HepG2 (cell line): ENCODE results near the gene PYCARD. TPM values are rescaled to one million over a fixed set of nuclear protein-coding genes. Genes with fewer than 3 reads are reported as not detected.

Experiments
- CC2D1A ChIP-seq: sonication (generic); formaldehyde crosslinking; IDR thresholded peaks from 2 replicates; pipeline ENCODE4 v1.8.1; 2023; ENCODE audit warnings: mild to moderate bottlenecking, missing genetic modification reagents
- HDAC6 ChIP-seq: fragments of 200-600 bp; sonication (generic); IDR thresholded peaks from 2 replicates; pipeline ENCODE4 v1.7.0; 2017; ENCODE audit warnings: mild to moderate bottlenecking, antibody characterized with exemption, low read length, low read depth
- HMGXB3 ChIP-seq: sonication (generic); formaldehyde crosslinking; IDR thresholded peaks from 2 replicates; pipeline ENCODE4 v1.4.0; 2020; ENCODE audit warnings: missing genetic modification reagents, borderline replicate concordance
- IRF2 ChIP-seq: IDR thresholded peaks from 2 replicates; pipeline ENCODE4 v1.6.1; 2018; ENCODE audit warnings: missing genetic modification reagents, missing compliant biosample characterization
- JUNB ChIP-seq: sonication (generic); formaldehyde crosslinking; IDR thresholded peaks from 2 replicates; pipeline ENCODE4 v1.8.0; 2022; ENCODE audit warnings: missing genetic modification reagents, mild to moderate bottlenecking, borderline replicate concordance
- KLF6 ChIP-seq: IDR thresholded peaks from 2 replicates; pipeline ENCODE4 v1.8.0; 2016; ENCODE audit warnings: missing biosample characterization, missing genetic modification reagents
- SOX5 ChIP-seq: IDR thresholded peaks from 2 replicates; pipeline ENCODE4 v1.6.1; 2016; ENCODE audit warnings: borderline replicate concordance
- SP4 ChIP-seq: sonication (generic); formaldehyde crosslinking; IDR thresholded peaks from 2 replicates; pipeline ENCODE4 v1.8.1; 2023; ENCODE audit warnings: mild to moderate bottlenecking, missing genetic modification reagents
- SRF ChIP-seq: IDR thresholded peaks from 2 replicates; pipeline ENCODE4 v1.6.1; 2011; ENCODE audit warnings: mild to moderate bottlenecking, low read depth, low read length, moderate library complexity
- ZHX1 ChIP-seq: sonication (generic); formaldehyde crosslinking; IDR thresholded peaks from 2 replicates; pipeline ENCODE4 v1.8.1; 2022; ENCODE audit warnings: low read depth, mild to moderate bottlenecking, missing genetic modification reagents
- ZNF256 ChIP-seq: sonication (generic); formaldehyde crosslinking; conservative IDR thresholded peaks from 2 replicates; pipeline ENCODE4 v1.4.0; 2020; ENCODE audit warnings: missing genetic modification reagents
- ZNF510 ChIP-seq: sonication (generic); formaldehyde crosslinking; IDR thresholded peaks from 2 replicates; pipeline ENCODE4 v1.4.0; 2020; ENCODE audit warnings: low read depth, mild to moderate bottlenecking, missing genetic modification reagents
- ZNF709 ChIP-seq: sonication (generic); formaldehyde crosslinking; IDR thresholded peaks from 2 replicates; pipeline ENCODE4 v1.5.0; 2020; ENCODE audit warnings: mild to moderate bottlenecking, missing genetic modification reagents
- polyA plus RNA-seq, 8 experiments: library from polyadenylated mRNA; depleted of rRNA in 3 of 8; stranded (reverse) in 7 of 8; unstranded in 1 of 8; fragments of >200 nt; fragmentation: Illumina TruSeq in 4 of 8; extraction: Trizol in 4 of 8; gene quantifications; 2 replicates each; pipeline versions ENCODE4 v1.2.1 to v1.2.3, GENCODE V29; 2011 to 2016; ENCODE audit warnings: low read depth in 4 of 8, missing spikeins in 1 of 8, mixed read lengths in 1 of 8; ENCODE audit not compliant: insufficient read depth in 1 of 8
- total RNA-seq, 5 experiments: library from RNA; depleted of rRNA; stranded (reverse); fragments of >200 nt; fragmentation: Illumina TruSeq; extraction: Trizol; gene quantifications; 2 replicates each; pipeline ENCODE4 v1.2.3, GENCODE V29; 2016; ENCODE audit warnings: low read depth in 1 of 5
- TF ChIP-seq, protein P1 (sequence below): sonication (generic); formaldehyde crosslinking; IDR thresholded peaks from 2 replicates; pipeline ENCODE4 v1.4.0; 2020; ENCODE audit warnings: missing genetic modification reagents, borderline replicate concordance
- TF ChIP-seq, protein P2 (sequence below): sonication (generic); formaldehyde crosslinking; IDR thresholded peaks from 2 replicates; pipeline ENCODE4 v1.4.0; 2020; ENCODE audit warnings: missing genetic modification reagents, borderline replicate concordance
- TF ChIP-seq, protein P3 (sequence below): IDR thresholded peaks from 2 replicates; pipeline ENCODE4 v1.6.1; 2012; ENCODE audit warnings: low read length, improper control_type of control experiment

The PYCARD gene
- total and polyA plus RNA-seq, 2 of the 13 experiments (the other 11 are each of a cell fraction or from before 2014, with no cell fraction given) = 4.8 to 9.2 TPM

DNA sequence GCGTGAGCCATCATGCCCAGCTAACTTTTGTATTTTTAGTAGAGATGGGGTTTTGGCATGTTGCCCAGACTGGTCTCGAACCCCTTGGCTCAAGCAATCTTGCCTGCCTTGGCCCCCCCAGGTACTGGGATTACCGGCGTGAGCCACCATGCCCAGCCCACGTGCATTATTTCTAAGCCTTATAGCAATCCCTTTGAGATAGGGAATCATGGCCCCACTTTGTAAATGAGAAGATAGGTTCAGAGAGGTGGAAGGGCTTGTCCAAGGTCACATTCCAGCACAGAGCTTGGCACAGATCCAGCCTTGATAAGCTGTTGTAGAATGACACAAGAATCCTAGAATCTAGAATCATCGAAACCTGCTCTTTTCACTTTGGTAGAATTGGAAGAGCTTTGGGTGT lies 4.2 kb upstream of the PYCARD start (continued):
- no peak for TF ChIP-seq ZHX1 (CRISPR knock-in tag)
- TF ChIP-seq, protein P1, sequence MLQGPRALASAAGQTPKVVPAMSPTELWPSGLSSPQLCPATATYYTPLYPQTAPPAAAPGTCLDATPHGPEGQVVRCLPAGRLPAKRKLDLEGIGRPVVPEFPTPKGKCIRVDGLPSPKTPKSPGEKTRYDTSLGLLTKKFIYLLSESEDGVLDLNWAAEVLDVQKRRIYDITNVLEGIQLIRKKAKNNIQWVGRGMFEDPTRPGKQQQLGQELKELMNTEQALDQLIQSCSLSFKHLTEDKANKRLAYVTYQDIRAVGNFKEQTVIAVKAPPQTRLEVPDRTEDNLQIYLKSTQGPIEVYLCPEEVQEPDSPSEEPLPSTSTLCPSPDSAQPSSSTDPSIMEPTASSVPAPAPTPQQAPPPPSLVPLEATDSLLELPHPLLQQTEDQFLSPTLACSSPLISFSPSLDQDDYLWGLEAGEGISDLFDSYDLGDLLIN (CRISPR knock-in tag) = no peak
- TF ChIP-seq HMGXB3 (CRISPR knock-in tag) = no peak
- TF ChIP-seq CC2D1A (CRISPR knock-in tag) = no peak
- no peak for TF ChIP-seq SP4 (CRISPR knock-in tag)
- TF ChIP-seq ZNF510 (CRISPR knock-in tag) = no peak
- TF ChIP-seq ZNF256 = no peak
- TF ChIP-seq, protein P2, sequence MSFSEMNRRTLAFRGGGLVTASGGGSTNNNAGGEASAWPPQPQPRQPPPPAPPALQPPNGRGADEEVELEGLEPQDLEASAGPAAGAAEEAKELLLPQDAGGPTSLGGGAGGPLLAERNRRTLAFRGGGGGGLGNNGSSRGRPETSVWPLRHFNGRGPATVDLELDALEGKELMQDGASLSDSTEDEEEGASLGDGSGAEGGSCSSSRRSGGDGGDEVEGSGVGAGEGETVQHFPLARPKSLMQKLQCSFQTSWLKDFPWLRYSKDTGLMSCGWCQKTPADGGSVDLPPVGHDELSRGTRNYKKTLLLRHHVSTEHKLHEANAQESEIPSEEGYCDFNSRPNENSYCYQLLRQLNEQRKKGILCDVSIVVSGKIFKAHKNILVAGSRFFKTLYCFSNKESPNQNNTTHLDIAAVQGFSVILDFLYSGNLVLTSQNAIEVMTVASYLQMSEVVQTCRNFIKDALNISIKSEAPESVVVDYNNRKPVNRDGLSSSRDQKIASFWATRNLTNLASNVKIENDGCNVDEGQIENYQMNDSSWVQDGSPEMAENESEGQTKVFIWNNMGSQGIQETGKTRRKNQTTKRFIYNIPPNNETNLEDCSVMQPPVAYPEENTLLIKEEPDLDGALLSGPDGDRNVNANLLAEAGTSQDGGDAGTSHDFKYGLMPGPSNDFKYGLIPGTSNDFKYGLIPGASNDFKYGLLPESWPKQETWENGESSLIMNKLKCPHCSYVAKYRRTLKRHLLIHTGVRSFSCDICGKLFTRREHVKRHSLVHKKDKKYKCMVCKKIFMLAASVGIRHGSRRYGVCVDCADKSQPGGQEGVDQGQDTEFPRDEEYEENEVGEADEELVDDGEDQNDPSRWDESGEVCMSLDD (CRISPR knock-in tag) = no peak
- peak; percentile 33; the same call in 1 of the 2 replicates for TF ChIP-seq IRF2 (CRISPR knock-in tag)
- TF ChIP-seq, protein P3, sequence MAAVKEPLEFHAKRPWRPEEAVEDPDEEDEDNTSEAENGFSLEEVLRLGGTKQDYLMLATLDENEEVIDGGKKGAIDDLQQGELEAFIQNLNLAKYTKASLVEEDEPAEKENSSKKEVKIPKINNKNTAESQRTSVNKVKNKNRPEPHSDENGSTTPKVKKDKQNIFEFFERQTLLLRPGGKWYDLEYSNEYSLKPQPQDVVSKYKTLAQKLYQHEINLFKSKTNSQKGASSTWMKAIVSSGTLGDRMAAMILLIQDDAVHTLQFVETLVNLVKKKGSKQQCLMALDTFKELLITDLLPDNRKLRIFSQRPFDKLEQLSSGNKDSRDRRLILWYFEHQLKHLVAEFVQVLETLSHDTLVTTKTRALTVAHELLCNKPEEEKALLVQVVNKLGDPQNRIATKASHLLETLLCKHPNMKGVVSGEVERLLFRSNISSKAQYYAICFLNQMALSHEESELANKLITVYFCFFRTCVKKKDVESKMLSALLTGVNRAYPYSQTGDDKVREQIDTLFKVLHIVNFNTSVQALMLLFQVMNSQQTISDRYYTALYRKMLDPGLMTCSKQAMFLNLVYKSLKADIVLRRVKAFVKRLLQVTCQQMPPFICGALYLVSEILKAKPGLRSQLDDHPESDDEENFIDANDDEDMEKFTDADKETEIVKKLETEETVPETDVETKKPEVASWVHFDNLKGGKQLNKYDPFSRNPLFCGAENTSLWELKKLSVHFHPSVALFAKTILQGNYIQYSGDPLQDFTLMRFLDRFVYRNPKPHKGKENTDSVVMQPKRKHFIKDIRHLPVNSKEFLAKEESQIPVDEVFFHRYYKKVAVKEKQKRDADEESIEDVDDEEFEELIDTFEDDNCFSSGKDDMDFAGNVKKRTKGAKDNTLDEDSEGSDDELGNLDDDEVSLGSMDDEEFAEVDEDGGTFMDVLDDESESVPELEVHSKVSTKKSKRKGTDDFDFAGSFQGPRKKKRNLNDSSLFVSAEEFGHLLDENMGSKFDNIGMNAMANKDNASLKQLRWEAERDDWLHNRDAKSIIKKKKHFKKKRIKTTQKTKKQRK = no peak
- TF ChIP-seq ZNF709 (CRISPR knock-in tag) = no peak
- no peak for TF ChIP-seq JUNB (CRISPR knock-in tag)
- no peak for TF ChIP-seq HDAC6
- TF ChIP-seq SRF = no peak
- TF ChIP-seq SOX5 (CRISPR knock-in tag) = peak; percentile 67; the same call in 1 of the 2 replicates
- no peak; the same call in 1 of the 2 replicates for TF ChIP-seq KLF6 (CRISPR knock-in tag)
